Uterus (tissue), 4 donors: Measurements from ENCODE around the gene HAVCR2. TPM values are rescaled to one million over a fixed set of nuclear protein-coding genes. Genes with fewer than 3 reads are reported as not detected.

Source experiments
- DNase-seq, 2 donors: peaks; one replicate each; pipeline ENCODE4 v3.0.0-alpha.2; 2019 to 2020
- H3K27ac ChIP-seq, 2 donors: fragments of 200-600 bp; sonication (generic); 1 replicate in 1 of 2; 2 replicates in 1 of 2; pipeline ENCODE4 v1.5.1; 2016 to 2018
- H3K27me3 ChIP-seq, 2 donors: fragments of 200-600 bp; sonication (generic); one replicate each; pipeline ENCODE4 v1.5.1; 2018 to 2019; ENCODE audit warnings: control low read depth in 1 of 2
- H3K36me3 ChIP-seq, 2 donors: fragments of 200-600 bp; sonication (generic); one replicate each; pipeline ENCODE4 v1.5.1; 2019; ENCODE audit warnings: control low read depth in 1 of 2
- H3K4me1 ChIP-seq, 2 donors: fragments of 200-600 bp; sonication (generic); one replicate each; pipeline ENCODE4 v1.5.1; 2018 to 2019; ENCODE audit warnings: control low read depth in 1 of 2
- H3K4me3 ChIP-seq, 2 donors: fragments of 200-600 bp; sonication (generic); 1 replicate in 1 of 2; 2 replicates in 1 of 2; pipeline ENCODE4 v1.5.1; 2018 to 2019; ENCODE audit warnings: mild to moderate bottlenecking in 1 of 2
- H3K9me3 ChIP-seq, 2 donors: fragments of 200-600 bp; sonication (generic); one replicate each; pipeline ENCODE4 v1.5.1; 2019; ENCODE audit warnings: control low read depth in 1 of 2
- POLR2A ChIP-seq, 2 donors: fragments of 450-650 bp; IDR thresholded peaks; one replicate each; pipeline ENCODE4 v1.6.1; 2016; ENCODE audit warnings: antibody characterized with exemption in 2 of 2, mild to moderate bottlenecking in 1 of 2, moderate library complexity in 1 of 2
- intact Hi-C: fragments of 100-400 bp; cut with DNase I; formaldehyde crosslinking; loops from one replicate; pipeline ENCODE4 v1.15.1; 2023; ENCODE audit warnings: low total_unique reads
- total RNA-seq, 4 donors: library from RNA; depleted of rRNA in 3 of 4; stranded (reverse); fragments of >200 nt in 3 of 4; gene quantifications; one replicate each; pipeline versions ENCODE4 v1.1.0 to v1.2.4, GENCODE V29; 2014 to 2023
- TF ChIP-seq, protein P1 (sequence below), 4 experiments: fragments of 200-600 bp in 2 of 4; fragments of 450-650 bp in 2 of 4; sonication (generic) in 2 of 4; IDR thresholded peaks; one replicate each; pipeline ENCODE4 v1.5.1; 2016 to 2019; ENCODE audit warnings: antibody characterized with exemption in 4 of 4, mild to moderate bottlenecking in 2 of 4, moderate library complexity in 1 of 4
- donor health status: DM: yes; HTN: yes; CAD: no.

Gene HAVCR2
- total RNA-seq, 4 donors from 2014 or later = 1.0 to 5.5 (median 2.3) TPM

DNA sequence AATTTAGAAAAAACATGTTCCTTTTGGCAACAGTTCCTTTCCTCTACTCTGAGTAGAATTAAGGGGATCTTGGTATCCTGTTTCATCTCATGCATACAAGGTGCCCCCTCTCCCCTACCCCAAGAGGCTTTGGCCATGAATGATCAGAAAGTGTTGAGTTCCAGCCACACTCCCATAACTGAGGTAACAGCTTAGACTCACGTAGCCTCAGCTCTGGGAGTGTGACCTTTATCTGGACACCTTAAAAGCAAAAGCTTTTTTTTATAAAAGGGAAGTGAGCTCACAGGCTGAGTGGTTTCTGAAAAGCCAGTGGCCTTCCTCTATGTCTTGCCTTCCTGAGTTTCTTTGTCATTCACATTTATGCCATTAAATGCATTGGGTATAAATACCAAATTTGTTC is 900 bp upstream of the HAVCR2 start:
- no peak for DNase-seq
- H3K9me3 ChIP-seq = no peaks in the 10 kb centered on the region
- no peaks in the 10 kb centered on the region for H3K36me3 ChIP-seq
- no peaks in the 10 kb centered on the region for H3K4me1 ChIP-seq
- H3K27me3 ChIP-seq = no peaks in the 10 kb centered on the region
- TF ChIP-seq, protein P1, sequence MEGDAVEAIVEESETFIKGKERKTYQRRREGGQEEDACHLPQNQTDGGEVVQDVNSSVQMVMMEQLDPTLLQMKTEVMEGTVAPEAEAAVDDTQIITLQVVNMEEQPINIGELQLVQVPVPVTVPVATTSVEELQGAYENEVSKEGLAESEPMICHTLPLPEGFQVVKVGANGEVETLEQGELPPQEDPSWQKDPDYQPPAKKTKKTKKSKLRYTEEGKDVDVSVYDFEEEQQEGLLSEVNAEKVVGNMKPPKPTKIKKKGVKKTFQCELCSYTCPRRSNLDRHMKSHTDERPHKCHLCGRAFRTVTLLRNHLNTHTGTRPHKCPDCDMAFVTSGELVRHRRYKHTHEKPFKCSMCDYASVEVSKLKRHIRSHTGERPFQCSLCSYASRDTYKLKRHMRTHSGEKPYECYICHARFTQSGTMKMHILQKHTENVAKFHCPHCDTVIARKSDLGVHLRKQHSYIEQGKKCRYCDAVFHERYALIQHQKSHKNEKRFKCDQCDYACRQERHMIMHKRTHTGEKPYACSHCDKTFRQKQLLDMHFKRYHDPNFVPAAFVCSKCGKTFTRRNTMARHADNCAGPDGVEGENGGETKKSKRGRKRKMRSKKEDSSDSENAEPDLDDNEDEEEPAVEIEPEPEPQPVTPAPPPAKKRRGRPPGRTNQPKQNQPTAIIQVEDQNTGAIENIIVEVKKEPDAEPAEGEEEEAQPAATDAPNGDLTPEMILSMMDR (IDR thresholded peaks at IDR 0.05) = no peak
- no peak overlapping the region for H3K4me3 ChIP-seq
- no peak overlapping the region for H3K27ac ChIP-seq
- intact Hi-C loops = no loop called here

DNA sequence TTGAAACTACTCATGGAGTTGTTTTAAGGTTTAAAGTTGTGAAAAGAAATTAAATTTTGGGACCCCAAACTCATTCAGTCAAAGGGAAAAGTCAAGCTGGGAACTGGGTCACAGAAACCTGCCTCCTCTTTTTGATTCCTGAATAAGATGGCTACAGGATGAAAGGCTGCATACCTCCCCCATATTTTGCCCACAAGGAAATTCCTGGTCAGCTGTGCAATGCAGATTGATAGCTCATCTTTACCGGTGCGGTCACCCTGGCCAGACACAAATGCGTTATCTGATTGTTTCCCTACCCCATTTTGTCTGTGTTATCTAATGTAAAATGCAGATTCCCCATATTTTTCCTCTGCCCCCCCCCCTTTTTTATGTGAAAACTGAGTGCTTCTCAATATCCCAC is 1.3 kb downstream of the HAVCR2 start:
- DNase-seq = no peak
- Histone ChIP-seq H3K4me3 (no peak overlapping the region), H3K27ac (no peak overlapping the region), H3K27me3 (no peaks in the 10 kb centered on the region), H3K36me3 (no peaks in the 10 kb centered on the region), H3K9me3 (no peaks in the 10 kb centered on the region), H3K4me1 (no peaks in the 10 kb centered on the region)
- TF ChIP-seq, protein P1 (IDR thresholded peaks at IDR 0.05) = no peak
- no peak for TF ChIP-seq POLR2A (IDR thresholded peaks at IDR 0.05)
- intact Hi-C loops = no loop called here

DNA sequence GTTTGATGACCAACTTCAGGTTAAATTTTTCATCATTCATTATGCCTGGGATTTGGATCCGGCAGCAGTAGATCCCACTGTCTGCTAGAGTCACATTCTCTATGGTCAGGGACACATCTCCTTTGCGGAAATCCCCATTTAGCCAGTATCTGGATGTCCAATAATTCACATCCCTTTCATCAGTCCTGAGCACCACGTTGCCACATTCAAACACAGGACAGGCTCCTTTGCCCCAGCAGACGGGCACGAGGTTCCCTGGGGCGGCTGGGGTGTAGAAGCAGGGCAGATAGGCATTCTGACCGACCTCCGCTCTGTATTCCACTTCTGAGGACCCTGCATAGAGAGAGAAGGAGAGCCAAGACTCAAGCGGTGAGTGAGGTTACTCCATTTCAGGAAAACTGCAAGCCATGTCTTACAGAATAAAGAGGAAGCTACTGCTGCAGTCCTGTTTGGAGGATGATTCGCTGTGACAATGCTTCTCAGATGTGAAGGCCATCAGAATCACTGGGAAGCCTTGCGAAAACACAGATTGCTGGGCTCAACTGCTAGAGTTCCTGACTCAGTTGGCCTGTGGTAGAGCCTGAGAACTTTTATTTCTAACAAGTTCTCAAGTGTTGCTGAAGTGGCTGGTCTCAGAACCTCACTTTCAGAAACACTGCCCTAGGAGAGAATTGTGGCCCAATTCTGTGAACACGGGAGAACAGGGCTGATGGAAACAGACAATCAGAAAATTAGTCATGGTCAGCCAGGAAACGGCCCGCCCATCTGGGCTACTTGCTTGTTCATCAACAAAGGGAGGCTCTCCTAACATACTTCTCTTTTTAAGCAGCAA is 2.0 kb downstream of the HAVCR2 start:
- Histone ChIP-seq H3K36me3 (no peaks in the 10 kb centered on the region), H3K9me3 (no peaks in the 10 kb centered on the region), H3K4me1 (no peaks in the 10 kb centered on the region), H3K4me3 (no peak overlapping the region), H3K27ac (no peak overlapping the region), H3K27me3 (no peaks in the 10 kb centered on the region)
- DNase-seq = no peak
- TF ChIP-seq POLR2A (IDR thresholded peaks at IDR 0.05) = no peak
- TF ChIP-seq, protein P1 (IDR thresholded peaks at IDR 0.05) = no peak
- intact Hi-C loops = no loop called here

DNA sequence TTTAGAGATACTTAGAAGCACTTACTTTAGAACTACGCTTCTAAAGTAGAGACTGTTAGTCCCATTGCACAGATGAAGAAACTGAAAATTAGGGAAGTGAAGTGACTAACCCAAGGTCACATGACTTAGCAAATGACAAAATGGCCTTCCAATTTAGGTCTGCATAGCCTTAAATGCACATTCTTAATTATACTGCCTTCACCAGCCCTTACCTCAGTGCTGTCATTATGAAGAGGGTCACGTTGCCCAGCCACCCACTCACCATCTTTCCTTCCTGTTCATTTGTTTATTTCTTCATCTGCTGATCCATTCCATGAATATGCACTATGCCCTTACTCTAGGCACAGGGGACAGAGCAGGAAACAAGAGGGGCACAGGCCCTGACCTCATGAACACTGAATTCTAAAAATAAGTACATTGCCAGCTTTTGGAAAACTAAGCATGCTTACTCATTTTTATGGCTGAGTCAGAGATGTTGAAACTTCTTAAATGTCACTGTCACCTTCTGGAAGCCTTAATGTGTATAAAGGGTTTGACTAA is 8.6 kb downstream of the HAVCR2 start:
- H3K9me3 ChIP-seq = no peaks in the 10 kb centered on the region
- no peak for DNase-seq
- intact Hi-C loops = no loop called here
- H3K27me3 ChIP-seq = no peaks in the 10 kb centered on the region
- TF ChIP-seq, protein P1 (IDR thresholded peaks at IDR 0.05) = no peak
- TF ChIP-seq POLR2A (IDR thresholded peaks at IDR 0.05) = no peak
- H3K4me1 ChIP-seq = no peaks in the 10 kb centered on the region
- no peaks in the 10 kb centered on the region for H3K36me3 ChIP-seq
- H3K4me3 ChIP-seq = no peak overlapping the region
- H3K27ac ChIP-seq = no peak overlapping the region

DNA sequence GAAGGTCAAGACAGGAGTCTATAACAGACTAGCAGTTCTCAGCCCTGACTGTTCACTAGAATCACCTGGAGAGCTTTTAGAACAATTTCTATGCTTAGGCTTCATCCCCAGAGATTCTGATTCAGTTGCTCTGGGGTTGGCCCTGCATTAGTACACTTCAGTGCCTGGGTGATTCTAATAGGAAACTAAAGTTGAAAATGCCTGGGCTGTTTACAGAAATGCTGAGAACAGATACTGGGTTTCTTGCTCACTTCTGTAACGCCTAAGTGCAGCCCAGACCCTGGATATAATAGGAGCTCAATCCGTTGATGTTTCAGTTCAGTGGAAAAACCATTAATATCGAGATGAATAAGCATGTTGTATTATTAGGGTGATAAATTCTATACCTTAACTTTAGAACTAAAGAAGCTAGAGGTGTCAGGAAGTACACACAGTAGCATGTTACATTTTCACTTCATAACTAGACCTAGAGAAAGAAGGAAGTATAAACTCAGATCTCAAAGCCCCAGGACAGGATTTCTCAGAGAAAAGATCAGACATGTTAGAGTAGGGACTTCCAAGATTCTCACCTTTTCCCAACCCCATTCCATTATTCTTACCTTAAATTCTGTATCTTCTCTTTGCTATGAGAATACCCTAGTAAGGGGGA is 20.4 kb downstream of the HAVCR2 start:
- H3K4me3 ChIP-seq = no peak overlapping the region
- no peak overlapping the region for H3K27ac ChIP-seq
- H3K36me3 ChIP-seq = no peaks in the 10 kb centered on the region
- DNase-seq = no peak
- intact Hi-C loops = no loop called here
- TF ChIP-seq, protein P1 (IDR thresholded peaks at IDR 0.05) = no peak
- TF ChIP-seq POLR2A (IDR thresholded peaks at IDR 0.05) = no peak
- H3K9me3 ChIP-seq = no peaks in the 10 kb centered on the region
- H3K27me3 ChIP-seq = no peaks in the 10 kb centered on the region
- H3K4me1 ChIP-seq = no peaks in the 10 kb centered on the region
